Measurements from ENCODE around the gene KIF1A. TPM values are rescaled to one million over a fixed set of nuclear protein-coding genes. Genes with fewer than 3 reads are reported as not detected.

The KIF1A gene
- total RNA-seq, 1 donor from 2014 or later: 0.24 TPM

DNA sequence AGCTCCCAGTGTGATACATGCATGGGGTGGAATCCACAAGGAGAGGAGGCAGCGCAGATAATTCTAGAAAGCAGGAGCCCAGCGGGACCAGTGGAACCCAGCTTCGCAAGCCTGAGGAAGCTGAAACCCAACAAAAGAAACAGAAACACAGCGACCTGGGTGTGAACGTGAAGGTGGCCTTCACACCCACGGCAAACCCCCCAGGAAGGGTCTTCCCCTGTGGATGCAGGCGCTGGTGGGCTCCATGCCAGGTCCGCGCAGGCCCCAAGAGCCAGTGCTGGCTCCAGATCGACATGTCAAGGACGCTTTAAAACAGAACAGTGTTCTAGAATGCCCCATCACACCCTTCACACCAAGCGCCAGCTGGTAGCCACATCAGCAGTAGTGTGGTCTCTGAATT is 22.1 kb downstream of the KIF1A start:
- Histone ChIP-seq H3K27ac (no peak overlapping the region), H3K4me1 (no peaks in the 10 kb centered on the region), H3K4me3 (no peak overlapping the region), H3K27me3 (ENCODE audit: low read depth) (peaks cover 12% of the 10 kb centered on the region), H3K9me3 (no peaks in the 10 kb centered on the region), H3K36me3 (no peaks in the 10 kb centered on the region)
- intact Hi-C loops (cut with DNase I): no loop called here
- ATAC-seq: no peak
- TF ChIP-seq, protein P1, sequence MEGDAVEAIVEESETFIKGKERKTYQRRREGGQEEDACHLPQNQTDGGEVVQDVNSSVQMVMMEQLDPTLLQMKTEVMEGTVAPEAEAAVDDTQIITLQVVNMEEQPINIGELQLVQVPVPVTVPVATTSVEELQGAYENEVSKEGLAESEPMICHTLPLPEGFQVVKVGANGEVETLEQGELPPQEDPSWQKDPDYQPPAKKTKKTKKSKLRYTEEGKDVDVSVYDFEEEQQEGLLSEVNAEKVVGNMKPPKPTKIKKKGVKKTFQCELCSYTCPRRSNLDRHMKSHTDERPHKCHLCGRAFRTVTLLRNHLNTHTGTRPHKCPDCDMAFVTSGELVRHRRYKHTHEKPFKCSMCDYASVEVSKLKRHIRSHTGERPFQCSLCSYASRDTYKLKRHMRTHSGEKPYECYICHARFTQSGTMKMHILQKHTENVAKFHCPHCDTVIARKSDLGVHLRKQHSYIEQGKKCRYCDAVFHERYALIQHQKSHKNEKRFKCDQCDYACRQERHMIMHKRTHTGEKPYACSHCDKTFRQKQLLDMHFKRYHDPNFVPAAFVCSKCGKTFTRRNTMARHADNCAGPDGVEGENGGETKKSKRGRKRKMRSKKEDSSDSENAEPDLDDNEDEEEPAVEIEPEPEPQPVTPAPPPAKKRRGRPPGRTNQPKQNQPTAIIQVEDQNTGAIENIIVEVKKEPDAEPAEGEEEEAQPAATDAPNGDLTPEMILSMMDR (IDR thresholded peaks at IDR 0.05): no peak
- DNase-seq: peak; percentile 34

- H3K4me1 ChIP-seq: no peaks in the 10 kb centered on the region
- H3K27me3 ChIP-seq (ENCODE audit: low read depth): peaks cover 12% of the 10 kb centered on the region
- no peaks in the 10 kb centered on the region for H3K36me3 ChIP-seq
- DNase-seq (peak; percentile 27), ATAC-seq (no peak)
- H3K9me3 ChIP-seq: no peaks in the 10 kb centered on the region
- intact Hi-C loops (cut with DNase I): no loop called here
- no peak overlapping the region for H3K4me3 ChIP-seq
- TF ChIP-seq, protein P1 (IDR thresholded peaks at IDR 0.05): no peak
- no peak overlapping the region for H3K27ac ChIP-seq
These were observed 22.5 kb downstream of the KIF1A start for GRCh38 chr2:240797500-240797895.

- Histone ChIP-seq H3K4me3 (no peak overlapping the region), H3K27ac (no peak overlapping the region), H3K4me1 (no peaks in the 10 kb centered on the region), H3K27me3 (ENCODE audit: low read depth) (peaks cover 12% of the 10 kb centered on the region), H3K9me3 (no peaks in the 10 kb centered on the region), H3K36me3 (no peaks in the 10 kb centered on the region)
- ATAC-seq: no peak
- DNase-seq: peak; percentile 21
- TF ChIP-seq, protein P1 (IDR thresholded peaks at IDR 0.05): no peak
- intact Hi-C loops (cut with DNase I): no loop called here
These were observed 23.2 kb downstream of the KIF1A start for GRCh38 chr2:240796543-240797499.

GRCh38 chr2:240795916-240796510 is 24.0 kb downstream of the KIF1A start:
- Histone ChIP-seq H3K4me3 (no peak overlapping the region), H3K27ac (no peak overlapping the region), H3K9me3 (no peaks in the 10 kb centered on the region), H3K27me3 (ENCODE audit: low read depth) (peaks cover 12% of the 10 kb centered on the region), H3K4me1 (no peaks in the 10 kb centered on the region), H3K36me3 (no peaks in the 10 kb centered on the region)
- intact Hi-C loops (cut with DNase I): no loop called here
- DNase-seq (peak; percentile 31), ATAC-seq (no peak)
- TF ChIP-seq, protein P1 (IDR thresholded peaks at IDR 0.05): no peak

- Histone ChIP-seq H3K4me3 (no peak overlapping the region), H3K36me3 (no peaks in the 10 kb centered on the region), H3K4me1 (no peaks in the 10 kb centered on the region), H3K27ac (no peak overlapping the region), H3K27me3 (ENCODE audit: low read depth) (peaks cover 12% of the 10 kb centered on the region), H3K9me3 (no peaks in the 10 kb centered on the region)
- TF ChIP-seq, protein P1 (IDR thresholded peaks at IDR 0.05): no peak
- intact Hi-C loops (cut with DNase I): no loop called here
- ATAC-seq (no peak), DNase-seq (peak; percentile 24)
These were observed 24.6 kb downstream of the KIF1A start for GRCh38 chr2:240795454-240795853.

Data from lower lobe of right lung (tissue), 2 donors.